ENCODE data around the gene PDLIM4.

GRCh38 chr5:132225165-132226032, 32.1 kb upstream of the PDLIM4 start:
- TF ChIP-seq CTCF (conservative IDR thresholded peaks at IDR 0.05) (no peak), ZFX (IDR thresholded peaks at IDR 0.05) (no peak)
